Smooth muscle cell (in vitro differentiated cells): ENCODE data around the gene DAGLA. TPM values are rescaled to one million over a fixed set of nuclear protein-coding genes. Genes with fewer than 3 reads are reported as not detected.

Experiments used
- DNase-seq: peaks from one replicate; lab custom pipeline; 2025; ENCODE audit not compliant: unreplicated experiment; lab: John Stamatoyannopoulos, UW
- H2AFZ ChIP-seq: fragments of 200-600 bp; sonication (generic); 2 replicates; pipeline ENCODE4 v1.6.0; 2016; ENCODE audit warnings: antibody characterized with exemption, low read depth, mild to moderate bottlenecking
- H3F3A ChIP-seq: fragments of 200-600 bp; sonication (generic); 2 replicates; pipeline ENCODE4 v1.6.0; 2017; ENCODE audit warnings: antibody characterized with exemption, low read depth
- H3K27ac ChIP-seq: fragments of 200-600 bp; sonication (generic); 2 replicates; pipeline ENCODE4 v1.5.1; 2016; ENCODE audit warnings: low read depth, mild to moderate bottlenecking
- H3K27me3 ChIP-seq: fragments of 200-600 bp; sonication (generic); 2 replicates; pipeline ENCODE4 v1.6.1; 2016; ENCODE audit warnings: low read depth, mild to moderate bottlenecking
- H3K36me3 ChIP-seq: fragments of 200-600 bp; sonication (generic); 2 replicates; pipeline ENCODE4 v1.5.1; 2016; ENCODE audit warnings: low read depth
- H3K4me1 ChIP-seq: fragments of 200-600 bp; sonication (generic); 2 replicates; pipeline ENCODE4 v1.5.1; 2016; ENCODE audit warnings: low read depth
- H3K4me2 ChIP-seq: fragments of 200-600 bp; sonication (generic); 2 replicates; pipeline ENCODE4 v1.6.0; 2016; ENCODE audit warnings: mild to moderate bottlenecking
- H3K4me3 ChIP-seq: fragments of 200-600 bp; sonication (generic); 2 replicates; pipeline ENCODE4 v1.5.1; 2016; ENCODE audit warnings: mild to moderate bottlenecking
- H3K79me2 ChIP-seq: fragments of 200-600 bp; sonication (generic); 2 replicates; pipeline ENCODE4 v1.6.0; 2016; ENCODE audit warnings: low read depth, mild to moderate bottlenecking
- H3K9ac ChIP-seq: fragments of 200-600 bp; sonication (generic); 2 replicates; pipeline ENCODE4 v1.6.0; 2016; ENCODE audit warnings: low read depth
- H3K9me3 ChIP-seq: fragments of 200-600 bp; sonication (generic); replicated peaks from 2 replicates; pipeline ENCODE4 v1.5.1; 2016; ENCODE audit warnings: low read depth
- H4K20me1 ChIP-seq: fragments of 200-600 bp; sonication (generic); 2 replicates; pipeline ENCODE4 v1.6.0; 2016; ENCODE audit warnings: low read depth
- CTCF ChIP-seq: fragments of 200-600 bp; sonication (generic); IDR thresholded peaks from 2 replicates; pipeline ENCODE4 v1.5.1; 2017; ENCODE audit warnings: borderline replicate concordance, mild to moderate bottlenecking, antibody characterized with exemption; ENCODE audit not compliant: insufficient read depth, poor library complexity, severe bottlenecking
- WGBS: methylation state at CpG from one replicate; pipeline ENCODE4 v1.1.7; 2016; ENCODE audit warnings: low lambda C conversion rate; 5-methylcytosine and 5-hydroxymethylcytosine counted together
- polyA plus RNA-seq: library from polyadenylated mRNA; unstranded; fragments of >200 nt; fragmentation: Nextera tagmentation; extraction: Ambion mirVana; gene quantifications from 2 replicates; pipeline ENCODE4 v1.2.1, GENCODE V29; 2016
- total RNA-seq: library from RNA; depleted of rRNA; stranded (reverse); fragments of >200 nt; gene quantifications from 2 replicates; pipeline ENCODE4 v1.2.3, GENCODE V29; 2014

Gene DAGLA
- total and polyA plus RNA-seq, 2 experiments from 2014 or later: 1.3 to 3.9 TPM

- Histone ChIP-seq H4K20me1 (peaks cover 81% of the 10 kb centered on the region), H3K79me2 (peaks cover 43% of the 10 kb centered on the region), H3K9me3 (no peaks in the 10 kb centered on the region), H3K36me3 (no peaks in the 10 kb centered on the region), H3K4me2 (peak overlapping the region; percentile 68), H3K4me3 (no peak overlapping the region), H3K9ac (no peak overlapping the region), H3K27ac (peak overlapping the region; percentile 47), H2AFZ (no peak overlapping the region), H3F3A (no peaks in the 10 kb centered on the region), H3K27me3 (no peaks in the 10 kb centered on the region), H3K4me1 (peaks cover 17% of the 10 kb centered on the region)
- no peak for TF ChIP-seq CTCF
- 83% methylated on average over 10 of the region's 10 CpGs for WGBS
- no peak for DNase-seq
These were observed 82.0 kb downstream of the DAGLA start for GRCh38 chr11:61762223-61762615.

GRCh38 chr11:61762798-61763197 lies 82.6 kb downstream of the DAGLA start:
- DNase-seq: no peak
- Histone ChIP-seq H3K4me2 (peak overlapping the region; percentile 68), H3F3A (no peaks in the 10 kb centered on the region), H3K9me3 (no peaks in the 10 kb centered on the region), H3K79me2 (peaks cover 38% of the 10 kb centered on the region), H2AFZ (no peak overlapping the region), H4K20me1 (peaks cover 78% of the 10 kb centered on the region), H3K27me3 (no peaks in the 10 kb centered on the region), H3K4me1 (peaks cover 17% of the 10 kb centered on the region), H3K36me3 (no peaks in the 10 kb centered on the region), H3K4me3 (no peak overlapping the region), H3K27ac (peak overlapping the region; percentile 47), H3K9ac (no peak overlapping the region)
- TF ChIP-seq CTCF: no peak
- WGBS: 19% methylated on average over 15 of the region's 15 CpGs

DNA sequence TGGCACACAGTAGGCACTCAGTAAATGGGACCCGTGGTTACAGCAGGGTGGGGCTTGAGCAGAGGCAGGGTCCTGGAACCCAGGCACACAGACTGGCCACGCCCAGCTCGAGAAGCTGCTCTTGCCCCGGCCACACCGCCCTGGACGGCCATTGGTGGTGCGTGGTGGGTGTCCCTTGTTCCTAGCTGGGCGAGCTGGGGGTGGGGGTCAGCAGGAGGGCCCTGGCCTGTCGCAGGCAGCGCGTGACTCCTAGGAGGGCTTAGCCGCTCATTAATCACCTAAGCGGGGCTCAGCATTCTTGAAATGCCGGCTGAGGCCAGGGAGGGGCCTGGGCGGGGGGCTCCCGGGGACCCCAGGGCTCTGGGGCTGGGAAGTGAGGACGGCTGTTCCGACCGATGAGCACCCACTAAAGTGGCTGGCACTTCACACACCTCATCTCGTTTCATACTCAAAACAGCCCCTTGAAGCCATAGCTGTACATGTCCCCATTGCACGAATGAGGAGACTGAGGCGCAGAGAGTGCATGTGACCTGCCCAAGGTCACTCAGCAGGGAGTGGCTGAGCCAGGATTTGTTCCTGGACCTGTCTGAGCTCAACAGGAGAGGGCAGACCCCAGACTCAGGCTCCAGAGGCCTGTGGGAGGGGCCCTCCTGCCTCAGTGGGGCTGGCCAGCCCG lies 83.9 kb downstream of the DAGLA start:
- no peak overlapping the region for H3K4me2 ChIP-seq
- no peak for DNase-seq
- 90% methylated on average over 16 of the region's 23 CpGs for WGBS
- no peaks in the 10 kb centered on the region for H3K36me3 ChIP-seq
- peaks cover 19% of the 10 kb centered on the region for H3K4me1 ChIP-seq
- TF ChIP-seq CTCF: no peak
- H3K9me3 ChIP-seq: no peaks in the 10 kb centered on the region
- no peaks in the 10 kb centered on the region for H3F3A ChIP-seq
- no peaks in the 10 kb centered on the region for H3K27me3 ChIP-seq
- no peak overlapping the region for H3K4me3 ChIP-seq
- peaks cover 28% of the 10 kb centered on the region for H3K79me2 ChIP-seq
- H3K27ac ChIP-seq: no peak overlapping the region
- no peak overlapping the region for H3K9ac ChIP-seq
- peaks cover 73% of the 10 kb centered on the region for H4K20me1 ChIP-seq
- H2AFZ ChIP-seq: no peak overlapping the region

DNA sequence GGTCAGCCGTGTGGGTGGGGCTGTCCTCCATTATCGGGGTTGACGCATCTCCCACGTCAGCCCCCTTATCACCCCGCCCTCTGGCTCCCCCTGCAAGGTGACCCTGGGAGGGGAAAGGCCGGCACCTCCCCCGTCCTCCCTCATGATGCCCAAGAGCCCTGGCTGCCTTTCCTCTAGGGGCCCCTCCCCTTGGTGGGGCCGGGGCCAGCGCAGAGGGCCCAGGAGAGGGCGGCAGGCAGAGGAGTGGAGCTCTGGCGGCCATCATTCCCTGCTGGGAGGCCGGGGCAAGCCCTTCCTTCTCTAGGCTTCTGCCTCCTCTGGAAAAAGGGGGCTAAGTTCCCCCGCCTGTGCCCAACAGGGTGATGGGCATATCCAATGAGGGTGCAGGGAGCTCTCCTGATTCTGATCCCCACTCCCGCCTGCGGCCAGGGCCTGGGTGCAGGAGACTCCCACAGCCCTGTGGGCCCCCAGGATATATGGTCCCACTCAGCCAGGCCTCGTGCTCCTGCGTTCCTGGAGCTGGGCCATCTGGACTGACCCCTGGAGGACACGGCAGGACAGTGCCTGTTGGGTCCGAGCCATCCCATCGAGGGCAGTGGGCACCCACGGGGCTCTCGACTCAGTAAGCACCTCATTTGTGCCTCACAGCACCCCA lies 84.5 kb downstream of the DAGLA start:
- Histone ChIP-seq H3K4me3 (no peak overlapping the region), H2AFZ (no peak overlapping the region), H3K4me1 (peaks cover 22% of the 10 kb centered on the region), H3K9ac (no peak overlapping the region), H3K4me2 (no peak overlapping the region), H3K27ac (no peak overlapping the region), H3K9me3 (no peaks in the 10 kb centered on the region), H3K79me2 (peaks cover 22% of the 10 kb centered on the region), H3K27me3 (no peaks in the 10 kb centered on the region), H3F3A (no peaks in the 10 kb centered on the region), H3K36me3 (no peaks in the 10 kb centered on the region), H4K20me1 (peaks cover 67% of the 10 kb centered on the region)
- WGBS: 86% methylated on average over 12 of the region's 22 CpGs
- no peak for DNase-seq
- no peak for TF ChIP-seq CTCF
